Adrenal gland (tissue), 12 donors: ENCODE measurements around the gene WNT3. TPM values are rescaled to one million over a fixed set of nuclear protein-coding genes. Genes with fewer than 3 reads are reported as not detected.

Experiments
- DNase-seq, 7 donors: peaks; one replicate each; pipeline ENCODE4 v3.0.0-alpha.2; 2019 to 2020
- H3K27ac ChIP-seq, 5 donors: fragments of 200-600 bp; sonication (generic) in 4 of 5; 1 replicate in 3 of 5; 2 replicates in 2 of 5; pipeline versions ENCODE4 v1.5.1 to v1.8.0; 2016 to 2020; ENCODE audit warnings: mild to moderate bottlenecking in 1 of 5
- H3K27me3 ChIP-seq: fragments of 200-600 bp; 2 replicates; pipeline ENCODE4 v1.8.0; 2021
- H3K36me3 ChIP-seq, 2 donors: fragments of 200-600 bp; replicated peaks in 1 of 2; 1 replicate in 1 of 2; 2 replicates in 1 of 2; pipeline versions ENCODE4 v1.5.1 to v1.8.0; 2018 to 2022
- H3K4me1 ChIP-seq, 2 donors: fragments of 200-600 bp; replicated peaks in 1 of 2; 1 replicate in 1 of 2; 2 replicates in 1 of 2; pipeline versions ENCODE4 v1.5.1 to v1.8.0; 2018 to 2021
- H3K4me3 ChIP-seq, 4 donors: fragments of 200-600 bp; sonication (generic) in 3 of 4; one replicate each; pipeline ENCODE4 v1.5.1; 2016 to 2018
- H3K9me3 ChIP-seq, 3 donors: fragments of 200-600 bp; sonication (generic) in 1 of 3; replicated peaks in 1 of 3; 1 replicate in 2 of 3; 2 replicates in 1 of 3; pipeline versions ENCODE4 v1.5.1 to v1.8.0; 2016 to 2021
- POLR2A ChIP-seq, 2 donors: fragments of 450-650 bp; IDR thresholded peaks; one replicate each; pipeline ENCODE4 v1.6.1; 2017; ENCODE audit warnings: antibody characterized with exemption in 2 of 2, mild to moderate bottlenecking in 2 of 2, moderate library complexity in 1 of 2
- WGBS, 4 donors: extraction: QIAGEN DNeasy Blood & Tissue Kit in 2 of 4; methylation state at CpG; one replicate each; pipeline versions ENCODE4 v1.1.5 to v1.1.7; 2013 to 2017; 5-methylcytosine and 5-hydroxymethylcytosine counted together
- intact Hi-C, 2 donors: fragments of 100-400 bp; cut with DNase I; formaldehyde crosslinking; loops; one replicate each; pipeline versions ENCODE4 v1.14.1 to v1.15.0; 2022 to 2023
- polyA plus RNA-seq, 3 donors: library from polyadenylated mRNA; stranded (reverse); fragments of 200-250 nt in 2 of 3; fragments of 350-450 nt in 1 of 3; fragmentation: Illumina TruSeq in 1 of 3; extraction: RNeasy Lipid Tissue Mini Kit (QIAGEN cat#74804) in 1 of 3; gene quantifications; one replicate each; pipeline ENCODE4 v1.2.3, GENCODE V29; 2013 to 2014
- total RNA-seq, 9 donors: library from RNA; depleted of rRNA in 4 of 9; stranded (reverse); fragments of >200 nt in 4 of 9; fragments of 120-200 nt in 1 of 9; fragmentation: NEBNext Ultra II Directional in 1 of 9; extraction: Animal tissue kit (Norgen Biotek cat#: 25700) in 1 of 9; gene quantifications; one replicate each; pipeline versions ENCODE4 v1.1.0 to v1.2.4, GENCODE V29; 2013 to 2023
- TF ChIP-seq, protein P1 (sequence below), 6 experiments: fragments of 450-650 bp in 4 of 6; fragments of 200-600 bp in 2 of 6; sonication (generic) in 1 of 6; IDR thresholded peaks; 1 replicate in 5 of 6; 2 replicates in 1 of 6; pipeline versions ENCODE4 v1.5.1 to v1.8.0; 2016 to 2021; ENCODE audit warnings: antibody characterized with exemption in 6 of 6, mild to moderate bottlenecking in 2 of 6, moderate library complexity in 1 of 6
- donor health status: healthy with polysubstance abuse.
- donor health status: Bipolar disorder and iron deficiency.
- donor health status: DM: yes; HTN: yes; CAD: no.
- donor health status: DM: no; HTN: no; CAD: no.
- donor health status: DM: no; HTN: no; CAD: no.
- donor health status: DM: yes; HTN: yes; CAD: no.

WNT3 gene
- total and polyA plus RNA-seq, 12 donors = 0.16 to 1.1 (median 0.46) TPM; not detected in 2

DNA sequence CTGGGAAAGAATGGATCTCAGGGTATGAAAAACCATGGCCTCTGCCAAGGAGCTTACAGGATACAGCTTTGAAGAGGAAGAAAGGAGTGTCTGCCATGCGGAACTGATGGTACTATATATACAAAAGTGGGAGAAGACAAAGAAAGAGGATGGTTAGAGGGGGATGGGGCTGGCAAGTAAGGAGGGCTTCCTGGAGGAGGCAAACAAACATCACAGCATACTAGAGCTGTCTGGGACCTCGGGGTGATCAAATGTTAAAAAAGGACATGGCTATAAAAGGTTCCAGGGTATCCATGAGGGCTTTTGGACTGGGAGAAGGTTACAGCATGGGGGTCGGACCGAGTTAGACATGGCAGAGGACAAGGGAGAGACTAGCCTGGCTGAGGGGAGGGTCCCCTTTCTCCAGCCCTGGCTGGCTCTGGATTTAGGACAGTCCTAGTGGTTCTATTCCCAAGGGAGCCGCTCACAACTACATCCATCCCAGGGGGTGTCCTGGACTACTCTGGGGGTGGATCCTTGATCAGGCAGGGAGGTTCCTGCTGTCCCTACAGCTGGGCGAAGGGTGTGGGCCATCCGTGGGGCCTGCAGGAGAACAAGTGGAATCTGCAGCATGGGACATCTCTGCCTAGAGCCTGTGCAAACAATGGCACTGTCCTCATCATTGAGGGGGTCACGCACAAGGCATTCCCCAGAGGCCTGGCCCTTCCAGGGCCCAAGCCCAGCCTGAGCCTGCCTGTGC lies 45.1 kb upstream of the WNT3 start:
- H3K4me1 ChIP-seq = no peaks in the 10 kb centered on the region
- no peak for TF ChIP-seq POLR2A (IDR thresholded peaks at IDR 0.05)
- TF ChIP-seq, protein P1, sequence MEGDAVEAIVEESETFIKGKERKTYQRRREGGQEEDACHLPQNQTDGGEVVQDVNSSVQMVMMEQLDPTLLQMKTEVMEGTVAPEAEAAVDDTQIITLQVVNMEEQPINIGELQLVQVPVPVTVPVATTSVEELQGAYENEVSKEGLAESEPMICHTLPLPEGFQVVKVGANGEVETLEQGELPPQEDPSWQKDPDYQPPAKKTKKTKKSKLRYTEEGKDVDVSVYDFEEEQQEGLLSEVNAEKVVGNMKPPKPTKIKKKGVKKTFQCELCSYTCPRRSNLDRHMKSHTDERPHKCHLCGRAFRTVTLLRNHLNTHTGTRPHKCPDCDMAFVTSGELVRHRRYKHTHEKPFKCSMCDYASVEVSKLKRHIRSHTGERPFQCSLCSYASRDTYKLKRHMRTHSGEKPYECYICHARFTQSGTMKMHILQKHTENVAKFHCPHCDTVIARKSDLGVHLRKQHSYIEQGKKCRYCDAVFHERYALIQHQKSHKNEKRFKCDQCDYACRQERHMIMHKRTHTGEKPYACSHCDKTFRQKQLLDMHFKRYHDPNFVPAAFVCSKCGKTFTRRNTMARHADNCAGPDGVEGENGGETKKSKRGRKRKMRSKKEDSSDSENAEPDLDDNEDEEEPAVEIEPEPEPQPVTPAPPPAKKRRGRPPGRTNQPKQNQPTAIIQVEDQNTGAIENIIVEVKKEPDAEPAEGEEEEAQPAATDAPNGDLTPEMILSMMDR (IDR thresholded peaks at IDR 0.05) = no peak
- peaks cover 3% of the 10 kb centered on the region for H3K27me3 ChIP-seq
- H3K4me3 ChIP-seq = no peak overlapping the region
- intact Hi-C loops = loop anchor here in 1 of 2 donors (10.0 kb wide), 1 partner anchor 131 kb away; no protein-coding TSS in a partner anchor
- 77 to 81% (median 81%) methylated on average over 4 to 8 of the region's 8 CpGs for WGBS, 4 donors
- H3K36me3 ChIP-seq = no peaks in the 10 kb centered on the region
- no peaks in the 10 kb centered on the region for H3K9me3 ChIP-seq
- H3K27ac ChIP-seq = no peak overlapping the region
- no peak for DNase-seq

DNA sequence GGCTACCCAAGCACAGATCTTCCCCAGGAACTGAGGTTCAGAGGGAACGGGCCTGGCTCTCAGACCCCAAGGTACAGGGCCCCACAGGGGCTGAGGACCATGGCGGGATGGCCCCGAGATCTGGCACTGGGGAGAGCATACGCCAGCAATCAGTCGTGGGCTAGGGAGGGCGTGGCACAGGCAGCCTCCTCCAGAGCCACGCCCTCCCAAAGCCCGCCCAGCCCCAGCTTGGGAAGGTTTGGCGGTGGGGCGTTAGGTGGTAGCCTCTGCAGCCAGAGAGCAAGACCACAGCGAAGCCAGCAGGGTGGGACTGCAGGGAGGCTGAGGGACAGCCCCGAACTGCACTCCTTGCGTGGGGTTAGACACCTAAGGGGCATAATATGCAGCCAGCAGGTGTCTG lies 44.5 kb upstream of the WNT3 start:
- intact Hi-C loops = loop anchor here in 1 of 2 donors (10.0 kb wide), 1 partner anchor 132 kb away; no protein-coding TSS in a partner anchor
- 38 to 44% (median 44%) methylated on average over 13 of the region's 13 CpGs; no CpG with 5 or more reads in 1 of the 4 donors for WGBS, 4 donors
- H3K4me3 ChIP-seq = no peak overlapping the region
- H3K9me3 ChIP-seq = no peaks in the 10 kb centered on the region
- no peaks in the 10 kb centered on the region for H3K36me3 ChIP-seq
- TF ChIP-seq POLR2A (IDR thresholded peaks at IDR 0.05) = no peak
- TF ChIP-seq, protein P1 (IDR thresholded peaks at IDR 0.05) = no peak
- peaks cover 3% of the 10 kb centered on the region for H3K27me3 ChIP-seq
- DNase-seq = no peak
- H3K27ac ChIP-seq = no peak overlapping the region
- no peaks in the 10 kb centered on the region for H3K4me1 ChIP-seq

DNA sequence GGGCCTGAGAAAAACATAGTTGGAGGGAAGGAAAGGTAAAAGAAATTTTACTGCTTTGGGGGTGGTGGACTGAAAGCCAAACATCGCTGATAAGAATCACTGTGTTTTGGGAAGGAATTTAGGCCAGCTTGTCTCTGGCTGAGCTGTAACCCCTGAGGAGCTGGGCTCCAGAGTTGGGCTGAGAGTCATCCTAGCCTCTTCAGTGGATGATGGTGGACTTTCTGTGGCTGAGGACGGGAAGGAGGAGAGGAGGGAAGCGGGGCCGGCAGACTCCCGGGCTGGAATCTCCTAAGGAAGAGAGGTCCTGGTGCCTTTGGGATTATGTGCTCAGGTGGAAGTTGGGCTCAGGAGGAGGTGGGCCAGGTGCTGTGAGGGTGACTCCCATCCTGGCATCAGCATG lies 41.5 kb upstream of the WNT3 start:
- Histone ChIP-seq H3K4me3 (no peak overlapping the region), H3K27ac (no peak overlapping the region), H3K36me3 (no peaks in the 10 kb centered on the region), H3K9me3 (no peaks in the 10 kb centered on the region), H3K27me3 (peaks cover 3% of the 10 kb centered on the region), H3K4me1 (no peaks in the 10 kb centered on the region)
- TF ChIP-seq, protein P1 (IDR thresholded peaks at IDR 0.05) = no peak
- no peak for TF ChIP-seq POLR2A (IDR thresholded peaks at IDR 0.05)
- WGBS, 4 donors = 76 to 86% (median 84%) methylated on average over 5 of the region's 5 CpGs
- DNase-seq = no peak
- intact Hi-C loops = loop anchor here in 1 of 2 donors (10.0 kb wide), 1 partner anchor 135 kb away; no protein-coding TSS in a partner anchor

DNA sequence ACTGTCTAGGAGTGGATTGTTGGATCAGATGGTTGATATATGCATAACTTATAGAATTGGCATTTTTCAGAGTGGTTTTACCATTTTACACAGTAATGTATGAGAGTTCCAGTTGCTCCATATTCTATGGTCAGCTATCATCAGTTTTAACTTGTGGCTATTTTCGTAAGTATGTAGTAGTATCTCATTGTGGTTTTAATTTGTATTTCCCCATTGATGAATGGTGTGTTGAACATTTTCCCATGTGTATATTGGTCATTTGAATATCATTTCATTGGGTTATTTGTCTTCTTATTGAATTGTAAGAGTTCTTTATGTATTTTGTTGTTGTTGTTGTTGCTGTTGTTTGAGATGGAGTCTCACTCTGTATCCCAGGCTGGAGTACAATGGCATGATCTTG lies 39.1 kb upstream of the WNT3 start:
- Histone ChIP-seq H3K4me3 (no peak overlapping the region), H3K9me3 (no peaks in the 10 kb centered on the region), H3K4me1 (no peaks in the 10 kb centered on the region), H3K27me3 (peaks cover 4% of the 10 kb centered on the region), H3K27ac (no peak overlapping the region), H3K36me3 (no peaks in the 10 kb centered on the region)
- intact Hi-C loops = no loop called here
- TF ChIP-seq, protein P1 (IDR thresholded peaks at IDR 0.05) = no peak
- no peak for TF ChIP-seq POLR2A (IDR thresholded peaks at IDR 0.05)
- DNase-seq = no peak
- WGBS, 4 donors = 81 to 91% (median 87%) methylated on average over 1 of the region's 1 CpG
